Natural killer cell (primary cell): ENCODE measurements around the gene USP34. TPM values are rescaled to one million over a fixed set of nuclear protein-coding genes. Genes with fewer than 3 reads are reported as not detected.

Experiments
- ATAC-seq, 3 donors: fragments of 150-1000 bp in 2 of 3; fragments of 200-7000 bp in 1 of 3; cut with Tn5 transposase; 1 replicate in 1 of 3; 2 replicates in 2 of 3; pipeline ENCODE4 v1.10.0; 2021; ENCODE audit warnings: mild to moderate bottlenecking in 2 of 3, moderate library complexity in 2 of 3
- DNase-seq, 2 donors: peaks; one replicate each; pipeline versions ENCODE4 v3.0.0 to v3.0.0-alpha.2; 2013 to 2021; ENCODE audit warnings: mixed read lengths in 1 of 2
- H3K27ac ChIP-seq: one replicate; pipeline ENCODE4 v1.5.1; 2013; ENCODE audit warnings: mild to moderate bottlenecking, low read length
- H3K27me3 ChIP-seq: one replicate; pipeline ENCODE4 v1.6.1; 2013; ENCODE audit warnings: low read length; ENCODE audit not compliant: control insufficient read depth, insufficient read depth
- H3K36me3 ChIP-seq: one replicate; pipeline ENCODE4 v1.6.1; 2013; ENCODE audit warnings: low read length; ENCODE audit not compliant: control insufficient read depth, insufficient read depth
- H3K4me1 ChIP-seq: one replicate; pipeline ENCODE4 v1.6.1; 2013; ENCODE audit warnings: low read length; ENCODE audit not compliant: control insufficient read depth, insufficient read depth
- H3K4me3 ChIP-seq: one replicate; pipeline ENCODE4 v1.5.1; 2013; ENCODE audit warnings: low read length
- H3K9me3 ChIP-seq: one replicate; pipeline ENCODE4 v1.6.1; 2013; ENCODE audit warnings: low read length; ENCODE audit not compliant: control insufficient read depth, insufficient read depth
- H3K27ac Mint-ChIP-seq, 2 donors: one replicate each; pipeline ENCODE4 v1.8.0; 2022; ENCODE audit warnings: mild to moderate bottlenecking in 2 of 2, mixed read lengths in 2 of 2, moderate library complexity in 1 of 2
- H3K27me3 Mint-ChIP-seq, 2 donors: one replicate each; pipeline ENCODE4 v1.8.0; 2022; ENCODE audit warnings: low read depth in 2 of 2, mixed read lengths in 2 of 2
- H3K36me3 Mint-ChIP-seq: one replicate; pipeline ENCODE4 v1.8.0; 2022; ENCODE audit warnings: mixed read lengths
- H3K4me1 Mint-ChIP-seq, 2 donors: one replicate each; pipeline ENCODE4 v1.8.0; 2022; ENCODE audit warnings: mixed read lengths in 2 of 2
- H3K4me3 Mint-ChIP-seq: one replicate; pipeline ENCODE4 v1.8.0; 2022; ENCODE audit warnings: mild to moderate bottlenecking, moderate library complexity, mixed read lengths
- H3K9me3 Mint-ChIP-seq, 2 donors: one replicate each; pipeline ENCODE4 v1.8.0; 2022; ENCODE audit warnings: mixed read lengths in 2 of 2
- CTCF ChIP-seq: fragments of 200-600 bp; IDR thresholded peaks from one replicate; pipeline ENCODE4 v1.8.0; 2022; ENCODE audit warnings: antibody characterized with exemption
- WGBS: methylation state at CpG from one replicate; pipeline ENCODE4 v1.1.7; 2013; ENCODE audit warnings: missing lambda C conversion rate; ENCODE audit not compliant: insufficient coverage; 5-methylcytosine and 5-hydroxymethylcytosine counted together
- intact Hi-C: fragments of 100-400 bp; cut with micrococcal nuclease; formaldehyde crosslinking; loops from one replicate; pipeline ENCODE4 v1.14.2; 2022
- total RNA-seq, 4 donors: library from RNA; stranded (reverse); fragments of 120-200 nt in 1 of 4; gene quantifications; one replicate each; pipeline versions ENCODE4 v1.2.3 to v1.2.4, GENCODE V29; 2013 to 2022

The USP34 gene
- total RNA-seq, 3 donors from 2014 or later (not counting 1 experiment from before 2014, with no cell fraction given) = 184 to 204 (median 199) TPM

GRCh38 chr2:61328707-61329251, 142.1 kb downstream of the USP34 start:
- Histone ChIP-seq H3K27ac (no peak overlapping the region), H3K9me3 (no peaks in the 10 kb centered on the region), H3K4me1 (no peaks in the 10 kb centered on the region), H3K36me3 (peaks cover 51% of the 10 kb centered on the region), H3K4me3 (no peak overlapping the region), H3K27me3 (no peaks in the 10 kb centered on the region)
- intact Hi-C loops = no loop called here
- TF ChIP-seq CTCF = no peak
- peaks cover 18% of the 10 kb centered on the region for H3K36me3 Mint-ChIP-seq
- H3K4me3 Mint-ChIP-seq = no peak overlapping the region
- no peaks in the 10 kb centered on the region for H3K9me3 Mint-ChIP-seq
- peaks cover 7 to 12% of the 10 kb centered on the region in 2 donors for H3K4me1 Mint-ChIP-seq
- no peak overlapping the region for H3K27ac Mint-ChIP-seq
- H3K27me3 Mint-ChIP-seq = no peaks in the 10 kb centered on the region
- ATAC-seq (no peak), DNase-seq (no peak)
- whole genome bisulfite sequencing = 92% methylated on average over 11 of the region's 11 CpGs

- TF ChIP-seq CTCF = no peak
- ATAC-seq (peak in 1 of 3 donors; percentile 43), DNase-seq (no peak)
- intact Hi-C loops = no loop called here
- Mint-ChIP-seq H3K4me3 (no peak overlapping the region), H3K4me1 (peaks cover 7 to 8% of the 10 kb centered on the region in 2 donors), H3K27ac (peak overlapping the region; percentile 36 to 39), H3K9me3 (no peaks in the 10 kb centered on the region), H3K36me3 (peaks cover 7% of the 10 kb centered on the region), H3K27me3 (no peaks in the 10 kb centered on the region)
- no peak overlapping the region for H3K27ac ChIP-seq
- H3K4me3 ChIP-seq = no peak overlapping the region
- 64% methylated on average over 2 of the region's 3 CpGs for WGBS
- peaks cover 46% of the 10 kb centered on the region for H3K36me3 ChIP-seq
- no peaks in the 10 kb centered on the region for H3K27me3 ChIP-seq
- H3K4me1 ChIP-seq = no peaks in the 10 kb centered on the region
- H3K9me3 ChIP-seq = no peaks in the 10 kb centered on the region
Observed at GRCh38 chr2:61327173-61327572, 143.7 kb downstream of the USP34 start.

- H3K4me3 Mint-ChIP-seq = no peak overlapping the region
- WGBS = 94% methylated on average over 2 of the region's 3 CpGs
- no peak overlapping the region for H3K27ac Mint-ChIP-seq
Observed at GRCh38 chr2:61326423-61326822, 144.5 kb downstream of the USP34 start.

More at GRCh38 chr2:61326423-61326822, 144.5 kb downstream of the USP34 start:
- TF ChIP-seq CTCF = no peak
- H3K27ac ChIP-seq = no peak overlapping the region
- no peaks in the 10 kb centered on the region for H3K27me3 ChIP-seq
- Mint-ChIP-seq H3K4me1 (peaks cover 7 to 8% of the 10 kb centered on the region in 2 donors), H3K27me3 (no peaks in the 10 kb centered on the region), H3K9me3 (no peaks in the 10 kb centered on the region), H3K36me3 (peaks cover 7% of the 10 kb centered on the region)
- intact Hi-C loops = no loop called here
- H3K9me3 ChIP-seq = no peaks in the 10 kb centered on the region
- H3K36me3 ChIP-seq = peaks cover 47% of the 10 kb centered on the region
- H3K4me1 ChIP-seq = no peaks in the 10 kb centered on the region
- DNase-seq (no peak), ATAC-seq (no peak)
- no peak overlapping the region for H3K4me3 ChIP-seq
